ENCODE results near the gene RERE.
A peak's percentile ranks its signal among the peaks of the same experiment; 100 is the strongest.

Gene RERE

DNA sequence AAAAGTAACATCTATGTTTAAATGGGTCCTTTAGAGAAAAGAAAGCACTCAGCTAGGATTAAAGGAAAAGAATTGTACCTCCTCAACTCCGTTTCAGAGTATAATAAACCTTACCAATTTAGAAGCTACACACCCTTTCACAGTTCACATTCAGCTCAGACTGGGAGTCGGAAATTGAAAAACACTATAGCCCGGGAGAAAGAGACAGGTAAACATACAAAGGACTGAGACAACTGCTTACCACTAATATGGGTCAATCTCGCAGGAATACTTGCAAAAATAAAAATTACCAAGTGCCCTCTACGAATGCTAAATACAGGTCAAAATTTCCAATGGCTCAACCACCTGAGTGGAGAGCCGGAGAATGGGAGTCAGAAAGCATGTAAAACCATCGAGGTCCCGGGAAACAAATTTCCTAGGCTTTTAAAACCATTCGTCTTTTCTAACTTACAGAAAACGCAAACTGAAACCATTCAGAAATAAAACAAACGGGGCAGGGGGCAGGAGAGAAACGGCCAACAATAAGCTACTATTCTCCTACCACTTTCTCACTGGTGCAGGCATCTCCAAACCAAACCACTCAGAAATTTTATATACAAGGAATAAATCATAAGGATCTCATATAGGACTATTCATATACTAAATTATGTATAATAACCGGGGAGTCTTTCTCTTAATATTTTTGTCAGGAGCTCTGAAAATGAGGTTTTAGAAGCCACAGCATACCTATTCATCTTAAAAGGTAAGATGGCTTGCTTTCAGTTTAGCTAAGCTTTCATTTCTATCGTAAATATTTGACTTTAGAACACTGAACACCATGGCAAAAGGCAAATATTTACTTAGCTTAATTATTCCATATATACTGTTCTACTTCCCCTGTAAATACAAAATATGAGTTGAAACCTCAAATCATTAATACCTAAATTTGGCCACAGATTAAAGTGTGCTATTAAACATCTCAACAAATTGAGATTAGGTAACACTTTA is 136.5 kb downstream of the RERE start:
- peak overlapping the region; percentile 75 for H3K4me3 ChIP-seq (ENCODE audit: low read length)
- TF ChIP-seq ZNF274 (IDR thresholded peaks at IDR 0.05; ENCODE audit: low read depth, low read length) = no peak

DNA sequence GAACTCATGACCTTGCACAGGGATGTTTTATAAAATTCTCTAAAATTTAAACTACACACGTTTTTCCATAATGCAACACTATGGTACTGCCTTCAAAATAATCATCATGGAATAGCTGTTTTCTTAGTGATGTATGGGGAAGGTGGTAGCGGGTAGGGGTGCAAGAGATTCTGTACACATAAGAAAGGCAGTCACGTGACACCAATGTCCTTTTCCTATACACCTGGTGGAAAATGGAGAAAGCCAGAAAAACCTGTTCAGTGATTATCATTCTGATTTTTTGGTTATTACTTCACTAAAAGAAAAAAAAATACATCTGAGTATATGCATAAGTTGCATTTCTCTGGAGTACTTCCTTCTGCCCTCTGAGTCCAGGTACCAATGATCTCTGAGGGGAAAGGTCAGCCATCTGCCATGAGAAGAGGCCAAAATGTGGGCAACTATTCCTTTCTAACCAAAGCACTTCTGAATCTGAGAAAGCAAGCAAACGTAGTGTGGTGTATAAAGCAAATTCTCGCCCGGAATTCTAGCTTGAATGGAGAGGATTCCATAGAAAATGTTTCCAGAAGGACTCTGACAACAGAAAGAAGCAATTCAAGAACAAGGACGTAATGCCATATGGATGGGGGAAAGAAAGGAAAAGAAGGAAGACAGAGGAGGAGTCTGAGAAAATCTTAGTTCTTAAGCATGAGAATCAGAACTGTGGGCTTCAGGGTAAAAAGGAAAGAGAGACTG is 137.3 kb downstream of the RERE start:
- no peak overlapping the region for H3K4me3 ChIP-seq (ENCODE audit: low read length)
- TF ChIP-seq ZNF274 (IDR thresholded peaks at IDR 0.05; ENCODE audit: low read depth, low read length) = no peak

DNA sequence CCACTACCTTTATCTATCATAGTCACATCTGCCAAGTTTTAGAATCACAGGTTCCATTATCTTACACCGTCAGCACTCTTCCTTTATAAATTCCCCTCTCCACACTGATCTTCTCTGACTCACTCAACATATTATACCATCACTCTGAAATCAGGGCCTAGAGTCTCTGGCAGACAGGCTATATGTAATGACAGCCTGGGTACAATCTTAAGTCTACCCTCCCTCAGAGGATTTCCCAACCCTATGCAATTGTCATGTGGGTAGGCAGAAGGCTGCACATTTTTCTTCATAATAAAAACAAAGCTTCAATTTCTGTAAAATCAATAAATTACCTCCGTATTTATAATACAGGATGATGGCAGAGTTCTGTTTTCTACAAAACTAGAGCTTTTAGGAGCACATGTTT is 138.0 kb downstream of the RERE start:
- H3K4me3 ChIP-seq (ENCODE audit: low read length) = no peak overlapping the region
- no peak for TF ChIP-seq ZNF274 (IDR thresholded peaks at IDR 0.05; ENCODE audit: low read depth, low read length)

DNA sequence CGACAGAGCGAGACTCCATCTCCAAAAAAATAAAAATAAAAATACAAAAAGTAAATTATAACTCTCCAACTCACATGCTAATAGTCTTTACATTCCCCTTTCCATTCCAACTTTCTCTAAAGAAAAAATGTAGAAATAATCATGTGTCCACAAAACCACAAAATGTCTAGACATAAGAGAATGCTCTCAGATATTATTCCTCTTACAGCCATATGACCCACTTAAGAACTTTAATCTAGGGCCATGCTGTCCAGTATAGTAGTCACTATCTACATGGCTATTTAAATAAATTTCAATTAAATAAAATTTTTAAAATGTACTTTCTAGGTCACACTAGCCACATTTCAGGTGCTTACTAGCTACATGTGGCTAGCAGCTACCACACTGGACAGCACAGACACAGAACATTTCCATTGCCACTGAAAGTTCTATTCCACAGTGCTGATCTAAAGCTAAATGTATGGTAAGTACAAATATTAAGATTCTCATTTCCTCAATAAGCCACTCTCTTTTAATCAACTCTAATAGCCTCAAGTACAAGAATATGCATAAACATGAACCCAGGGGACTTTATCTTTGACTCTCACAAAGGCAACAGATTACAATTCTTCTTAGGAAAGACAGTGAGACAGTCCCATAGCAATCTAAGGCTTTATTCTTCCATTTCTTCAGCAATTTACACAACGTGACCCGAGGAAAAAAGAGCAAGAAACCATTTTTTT is 138.6 kb downstream of the RERE start:
- no peak overlapping the region for H3K4me3 ChIP-seq (ENCODE audit: low read length)
- no peak for TF ChIP-seq ZNF274 (IDR thresholded peaks at IDR 0.05; ENCODE audit: low read depth, low read length)

DNA sequence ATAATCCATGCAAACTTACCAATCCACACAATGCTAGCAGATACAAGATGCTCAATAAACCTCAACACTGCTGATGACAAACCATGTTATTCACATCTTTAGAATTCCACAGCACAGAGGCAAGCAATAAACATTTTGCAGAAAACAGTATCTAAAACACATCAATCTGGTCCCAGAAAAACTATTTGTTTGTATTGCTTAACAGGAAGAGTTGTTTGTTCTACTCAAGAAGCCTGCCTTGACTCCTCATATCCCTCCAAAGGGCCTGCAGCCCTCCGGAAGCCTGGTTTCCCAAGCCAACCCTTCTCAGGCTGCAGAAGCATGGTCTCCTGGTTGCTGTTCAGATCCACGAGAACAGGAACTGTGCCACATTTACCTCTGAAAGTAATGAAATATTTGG is 139.7 kb downstream of the RERE start:
- TF ChIP-seq ZNF274 (IDR thresholded peaks at IDR 0.05; ENCODE audit: low read depth, low read length) = no peak
- H3K4me3 ChIP-seq (ENCODE audit: low read length) = no peak overlapping the region

DNA sequence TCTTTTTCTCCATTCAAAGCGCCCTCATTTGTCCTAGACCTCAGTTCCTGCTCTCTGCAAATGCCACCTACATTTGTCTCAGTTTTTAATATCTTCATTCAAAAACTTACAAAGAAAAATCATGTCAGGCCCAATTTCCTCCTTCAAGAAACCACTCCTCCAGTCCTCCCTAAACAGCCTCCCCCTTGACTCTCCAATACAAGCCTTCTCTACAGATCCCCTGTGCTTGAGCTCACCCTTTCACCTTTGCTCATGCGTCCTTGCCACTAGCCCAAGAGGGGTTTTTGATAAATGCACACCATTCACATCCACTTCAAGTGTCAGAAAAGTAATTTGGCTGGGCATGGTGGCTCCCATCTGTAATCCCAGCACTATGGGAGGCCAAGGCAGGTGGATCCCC is 140.6 kb downstream of the RERE start:
- no peak for TF ChIP-seq ZNF274 (IDR thresholded peaks at IDR 0.05; ENCODE audit: low read depth, low read length)
- no peak overlapping the region for H3K4me3 ChIP-seq (ENCODE audit: low read length)

DNA sequence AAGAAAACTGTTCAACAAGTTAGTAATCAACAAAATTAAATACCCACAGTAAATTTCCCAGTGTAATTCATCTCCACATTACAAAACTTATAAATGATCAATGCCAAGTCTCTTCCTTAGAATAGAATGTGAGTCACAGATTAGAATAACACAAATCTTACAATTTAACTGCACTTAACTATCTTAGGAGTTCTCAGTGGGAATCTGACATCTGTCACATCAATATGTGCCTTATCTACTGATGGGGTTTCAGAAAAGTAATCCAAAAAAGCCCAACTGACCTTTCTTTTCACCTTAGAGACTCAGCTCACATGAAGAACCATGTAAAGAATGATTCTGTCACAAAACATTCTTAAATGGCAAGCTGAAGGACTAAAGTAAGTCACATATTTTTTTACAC is 141.4 kb downstream of the RERE start:
- no peak overlapping the region for H3K4me3 ChIP-seq (ENCODE audit: low read length)
- TF ChIP-seq ZNF274 (IDR thresholded peaks at IDR 0.05; ENCODE audit: low read depth, low read length) = no peak

DNA sequence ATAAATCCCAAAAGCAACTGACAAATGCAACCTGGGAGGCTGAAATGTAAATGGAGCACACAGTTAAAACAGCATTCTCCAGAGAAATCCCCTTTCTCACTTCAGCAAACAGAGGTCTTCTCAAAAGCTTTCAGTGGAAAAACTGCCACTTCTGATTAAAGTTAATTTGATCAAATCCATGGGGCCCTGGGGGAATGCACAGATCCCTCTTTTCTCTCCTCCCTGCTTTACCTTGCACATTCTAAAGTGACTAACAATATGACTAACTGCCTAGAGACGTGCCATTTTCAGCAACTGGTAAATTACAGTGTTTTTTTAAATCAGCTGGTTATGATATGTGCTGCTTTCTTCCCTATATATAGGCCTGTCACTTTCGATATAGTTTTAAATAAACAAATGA is 142.5 kb downstream of the RERE start:
- no peak for TF ChIP-seq ZNF274 (IDR thresholded peaks at IDR 0.05; ENCODE audit: low read depth, low read length)

DNA sequence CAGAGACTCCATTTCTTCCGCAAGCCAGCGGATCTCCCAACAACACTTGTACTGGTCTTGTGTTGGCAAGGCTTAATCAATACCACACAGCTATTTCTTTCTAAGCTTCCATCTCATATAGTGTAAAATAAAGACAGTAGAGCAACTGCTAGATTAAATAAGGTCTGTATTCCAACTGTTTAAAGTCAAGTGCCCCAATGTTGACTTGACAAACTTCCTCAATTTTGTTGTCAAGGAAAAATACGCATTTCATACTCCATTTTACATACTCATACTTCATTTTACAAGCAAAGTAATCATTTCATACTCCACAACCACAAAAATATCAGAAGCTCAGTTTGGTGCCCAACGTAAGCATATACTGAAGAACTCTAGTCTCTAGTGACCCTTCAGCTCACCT is 143.0 kb downstream of the RERE start:
- TF ChIP-seq ZNF274 (IDR thresholded peaks at IDR 0.05; ENCODE audit: low read depth, low read length) = no peak
- H3K4me3 ChIP-seq (ENCODE audit: low read length) = no peak overlapping the region

More for the DNA sequence above, 142.5 kb downstream of the RERE start:
- H3K4me3 ChIP-seq (ENCODE audit: low read length) = no peak overlapping the region

DNA sequence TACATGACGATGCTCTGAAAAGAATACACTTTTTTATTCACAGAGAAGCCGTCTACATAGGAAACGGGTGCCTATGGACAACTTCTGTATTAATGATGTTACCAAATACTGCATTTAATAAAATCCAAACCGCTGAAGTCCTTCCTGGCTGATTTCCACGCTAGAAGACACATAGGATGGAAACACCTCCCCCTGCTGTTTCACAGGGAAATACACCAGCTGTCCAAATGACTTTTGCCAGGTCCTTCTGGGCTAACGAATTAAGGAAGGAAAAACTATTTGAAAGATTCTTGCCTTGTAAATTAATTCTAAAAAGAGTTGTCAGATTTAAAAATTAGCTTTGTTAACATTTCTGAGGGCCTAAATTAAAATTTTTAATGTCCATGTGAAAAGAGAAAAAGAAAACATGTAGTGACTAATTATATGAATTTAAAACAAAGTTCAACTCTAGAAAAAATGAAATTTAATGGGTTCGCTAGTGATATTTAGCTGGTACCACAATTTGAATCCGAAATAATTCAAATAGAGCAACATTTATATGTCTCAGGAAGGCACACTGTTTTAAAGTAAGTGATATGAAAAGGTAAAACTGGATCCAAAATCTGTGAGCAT is 146.0 kb downstream of the RERE start:
- no peak overlapping the region for H3K4me3 ChIP-seq (ENCODE audit: low read length)
- no peak for TF ChIP-seq ZNF274 (IDR thresholded peaks at IDR 0.05; ENCODE audit: low read depth, low read length)

DNA sequence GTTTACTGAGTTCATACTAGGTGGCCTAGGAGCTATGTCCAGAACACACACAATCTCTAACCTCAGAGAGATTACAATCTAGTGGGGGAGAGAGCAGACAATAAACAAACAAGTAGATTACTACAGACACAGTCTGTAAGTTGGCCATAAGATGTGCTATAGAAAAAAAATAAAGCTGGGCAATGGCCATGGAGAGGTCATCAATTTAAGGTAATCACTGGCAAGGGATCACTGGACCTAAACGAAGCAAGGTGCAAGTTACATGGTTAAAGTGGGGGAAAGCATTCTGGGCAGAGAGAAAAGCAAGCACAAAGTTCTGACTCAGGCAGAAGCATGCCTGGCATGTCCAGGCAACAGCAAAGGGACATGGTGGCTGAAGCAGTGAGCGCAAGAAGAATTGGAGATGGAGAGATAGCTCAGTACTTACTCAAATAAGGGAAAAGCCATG is 147.0 kb downstream of the RERE start:
- H3K4me3 ChIP-seq (ENCODE audit: low read length) = no peak overlapping the region
- TF ChIP-seq ZNF274 (IDR thresholded peaks at IDR 0.05; ENCODE audit: low read depth, low read length) = no peak

DNA sequence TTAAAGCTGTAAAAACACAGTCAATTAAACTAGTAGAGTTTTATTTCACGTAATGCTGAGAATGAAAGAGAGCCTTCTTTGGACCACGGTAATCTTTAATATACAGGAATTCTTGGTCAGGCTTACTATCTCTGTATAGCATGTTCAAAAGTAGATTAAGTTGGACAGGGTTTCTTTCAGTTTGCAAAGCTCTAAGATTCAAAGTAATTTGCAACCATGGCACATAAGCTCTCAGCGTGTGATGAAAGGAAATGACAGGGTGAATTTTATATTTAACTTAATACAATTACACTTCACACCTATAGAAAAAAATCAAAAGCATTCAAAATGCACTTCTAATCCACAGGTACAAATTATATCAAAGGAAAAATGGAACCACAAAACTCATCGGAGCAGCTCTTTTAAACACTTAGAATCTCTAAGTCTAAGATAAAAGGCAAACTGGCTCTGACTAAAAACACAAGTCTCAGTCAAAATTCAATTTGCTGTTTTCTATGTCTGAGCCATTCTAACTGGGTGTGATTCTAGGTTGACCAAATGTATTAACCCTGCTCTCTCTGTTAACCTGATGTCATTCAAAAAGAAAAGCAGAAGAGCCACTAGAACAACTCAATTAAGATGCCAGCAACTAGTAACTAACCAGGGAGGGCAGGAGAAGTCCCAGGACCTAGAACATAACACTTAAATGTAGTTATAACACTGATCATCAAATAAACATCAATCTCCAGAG is 147.7 kb downstream of the RERE start:
- no peak overlapping the region for H3K4me3 ChIP-seq (ENCODE audit: low read length)
- TF ChIP-seq ZNF274 (IDR thresholded peaks at IDR 0.05; ENCODE audit: low read depth, low read length) = no peak

DNA sequence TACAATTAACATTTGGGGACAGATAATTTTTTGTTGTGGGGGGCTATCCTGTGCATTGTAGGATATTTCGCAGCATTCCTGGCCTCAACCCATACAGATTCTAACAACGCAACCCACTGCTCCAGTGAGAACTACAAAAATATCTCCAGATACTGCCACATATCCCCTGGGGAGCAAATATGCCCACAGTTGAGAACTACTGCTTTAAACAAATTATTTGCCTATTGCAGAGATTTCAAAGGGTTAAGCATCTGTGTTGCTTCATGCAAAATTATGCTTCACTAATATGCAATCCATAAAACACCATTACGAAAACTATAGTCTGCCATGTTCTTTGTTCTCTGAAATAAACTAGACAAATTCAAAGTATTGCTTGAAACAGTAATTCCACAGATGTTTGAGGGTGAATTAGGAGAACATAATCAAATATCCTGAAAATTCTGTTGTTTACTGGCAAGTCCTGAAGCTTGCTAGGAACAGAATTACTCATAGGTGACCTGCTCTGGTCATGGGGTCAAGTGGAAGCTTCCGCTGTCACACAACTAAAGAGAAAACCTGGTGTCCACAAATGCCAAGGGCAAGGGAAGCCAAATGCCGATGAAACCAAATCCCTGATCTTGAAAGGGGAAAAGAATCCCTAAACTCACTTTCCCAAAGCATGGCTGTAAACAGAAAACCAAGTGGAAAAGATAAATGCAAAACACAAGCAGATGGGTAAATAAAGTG is 149.4 kb downstream of the RERE start:
- no peak for TF ChIP-seq ZNF274 (IDR thresholded peaks at IDR 0.05; ENCODE audit: low read depth, low read length)

More for the DNA sequence above, 149.4 kb downstream of the RERE start:
- no peak overlapping the region for H3K4me3 ChIP-seq (ENCODE audit: low read length)

Measured in GM08714 (cell line).